Measurements from ENCODE around the gene ZBTB2.

GRCh38 chr6:151335930-151336329, 55.4 kb downstream of the ZBTB2 start:
- no peak for TF ChIP-seq POLR2A (IDR thresholded peaks at IDR 0.05)
- TF ChIP-seq, protein P1, sequence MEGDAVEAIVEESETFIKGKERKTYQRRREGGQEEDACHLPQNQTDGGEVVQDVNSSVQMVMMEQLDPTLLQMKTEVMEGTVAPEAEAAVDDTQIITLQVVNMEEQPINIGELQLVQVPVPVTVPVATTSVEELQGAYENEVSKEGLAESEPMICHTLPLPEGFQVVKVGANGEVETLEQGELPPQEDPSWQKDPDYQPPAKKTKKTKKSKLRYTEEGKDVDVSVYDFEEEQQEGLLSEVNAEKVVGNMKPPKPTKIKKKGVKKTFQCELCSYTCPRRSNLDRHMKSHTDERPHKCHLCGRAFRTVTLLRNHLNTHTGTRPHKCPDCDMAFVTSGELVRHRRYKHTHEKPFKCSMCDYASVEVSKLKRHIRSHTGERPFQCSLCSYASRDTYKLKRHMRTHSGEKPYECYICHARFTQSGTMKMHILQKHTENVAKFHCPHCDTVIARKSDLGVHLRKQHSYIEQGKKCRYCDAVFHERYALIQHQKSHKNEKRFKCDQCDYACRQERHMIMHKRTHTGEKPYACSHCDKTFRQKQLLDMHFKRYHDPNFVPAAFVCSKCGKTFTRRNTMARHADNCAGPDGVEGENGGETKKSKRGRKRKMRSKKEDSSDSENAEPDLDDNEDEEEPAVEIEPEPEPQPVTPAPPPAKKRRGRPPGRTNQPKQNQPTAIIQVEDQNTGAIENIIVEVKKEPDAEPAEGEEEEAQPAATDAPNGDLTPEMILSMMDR (IDR thresholded peaks at IDR 0.05 in 8 of 11, conservative IDR thresholded peaks at IDR 0.05 in 3 of 11) = no peak

All from spleen (tissue), 7 donors.